HepG2 (cell line): Measurements from ENCODE around the gene ZMIZ2.

Source experiments
- ARID2 ChIP-seq: sonication (generic); formaldehyde crosslinking; IDR thresholded peaks from 2 replicates; pipeline ENCODE4 v1.8.1; 2022; ENCODE audit warnings: mild to moderate bottlenecking, missing genetic modification reagents, borderline replicate concordance
- ATF7 ChIP-seq, 2 experiments: fragments of 450-650 bp in 1 of 2; sonication (generic) in 1 of 2; formaldehyde crosslinking in 1 of 2; IDR thresholded peaks; 2 replicates each; pipeline versions ENCODE4 v1.4.0 to v1.6.1; 2016 to 2020; ENCODE audit warnings: antibody characterized with exemption in 1 of 2, mild to moderate bottlenecking in 1 of 2, missing genetic modification reagents in 1 of 2
- CHD4 ChIP-seq: fragments of 200-600 bp; sonication (generic); IDR thresholded peaks from 2 replicates; pipeline ENCODE4 v1.7.0; 2017; ENCODE audit warnings: mild to moderate bottlenecking, low read length, borderline replicate concordance
- IRF2 ChIP-seq: IDR thresholded peaks from 2 replicates; pipeline ENCODE4 v1.6.1; 2018; ENCODE audit warnings: missing genetic modification reagents, missing compliant biosample characterization
- KAT7 ChIP-seq: IDR thresholded peaks from 2 replicates; pipeline ENCODE4 v1.6.1; 2018; ENCODE audit warnings: borderline replicate concordance, missing compliant biosample characterization
- NR2F1 ChIP-seq, 2 experiments: fragments of 450-650 bp in 1 of 2; formaldehyde crosslinking in 1 of 2; IDR thresholded peaks; 2 replicates each; pipeline versions ENCODE4 v1.5.0 to v1.6.1; 2016 to 2020; ENCODE audit warnings: mild to moderate bottlenecking in 1 of 2, missing compliant biosample characterization in 1 of 2, missing genetic modification reagents in 1 of 2, moderate library complexity in 1 of 2
- POLR2A ChIP-seq, 2 experiments: IDR thresholded peaks; 2 replicates each; pipeline ENCODE4 v1.6.1; 2011; ENCODE audit warnings: low read depth in 2 of 2, low read length in 2 of 2, mild to moderate bottlenecking in 1 of 2, moderate library complexity in 1 of 2; ENCODE audit not compliant: insufficient read depth in 1 of 2
- TP53 ChIP-seq: sonication (generic); formaldehyde crosslinking; conservative IDR thresholded peaks from 2 replicates; pipeline ENCODE4 v1.4.0; 2020; ENCODE audit warnings: missing genetic modification reagents
- ZEB1 ChIP-seq: IDR thresholded peaks from 2 replicates; pipeline ENCODE4 v1.6.1; 2012; ENCODE audit warnings: mild to moderate bottlenecking, low read depth, inconsistent platforms; ENCODE audit not compliant: insufficient replicate concordance
- TF ChIP-seq, protein P1 (sequence below): fragments of 450-650 bp; IDR thresholded peaks from 2 replicates; pipeline ENCODE4 v1.6.1; 2017; ENCODE audit warnings: mild to moderate bottlenecking
- TF ChIP-seq, protein P2 (sequence below): sonication (generic); formaldehyde crosslinking; IDR thresholded peaks from 2 replicates; pipeline ENCODE4 v1.5.1; 2020; ENCODE audit warnings: missing genetic modification reagents, mild to moderate bottlenecking, borderline replicate concordance

DNA sequence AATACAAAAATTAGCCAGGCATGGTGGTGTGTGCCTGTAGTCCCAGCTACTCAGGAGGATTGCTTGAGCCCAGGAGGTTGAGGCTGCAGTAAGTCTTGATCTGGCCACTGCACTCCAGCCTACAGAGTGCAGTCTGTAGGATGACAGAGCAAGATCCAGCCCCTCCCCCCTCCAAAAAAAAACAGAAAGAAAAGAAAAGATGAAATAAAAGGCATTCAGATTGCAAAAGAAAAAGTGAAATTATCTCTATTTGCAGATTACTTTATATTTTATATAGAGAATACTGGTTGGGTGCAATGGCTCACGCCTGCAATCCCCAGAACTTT, 20.7 kb upstream of the ZMIZ2 start:
- TF ChIP-seq IRF2 (no peak), POLR2A (IDR thresholded peaks at IDR 0.05; ENCODE audit: insufficient read depth in 1 of 2, low read depth in 2 of 2, low read length in 2 of 2) (no peak), ARID2 (CRISPR knock-in tag) (no peak), NR2F1 (CRISPR knock-in tag; IDR thresholded peaks at IDR 0.05) (no peak), ATF7 (IDR thresholded peaks at IDR 0.05) (no peak), ATF7 (CRISPR knock-in tag; IDR thresholded peaks at IDR 0.05) (no peak), ZEB1 (no peak), TP53 (no peak), KAT7 (CRISPR knock-in tag) (no peak), CHD4 (no peak)
- TF ChIP-seq, protein P1, sequence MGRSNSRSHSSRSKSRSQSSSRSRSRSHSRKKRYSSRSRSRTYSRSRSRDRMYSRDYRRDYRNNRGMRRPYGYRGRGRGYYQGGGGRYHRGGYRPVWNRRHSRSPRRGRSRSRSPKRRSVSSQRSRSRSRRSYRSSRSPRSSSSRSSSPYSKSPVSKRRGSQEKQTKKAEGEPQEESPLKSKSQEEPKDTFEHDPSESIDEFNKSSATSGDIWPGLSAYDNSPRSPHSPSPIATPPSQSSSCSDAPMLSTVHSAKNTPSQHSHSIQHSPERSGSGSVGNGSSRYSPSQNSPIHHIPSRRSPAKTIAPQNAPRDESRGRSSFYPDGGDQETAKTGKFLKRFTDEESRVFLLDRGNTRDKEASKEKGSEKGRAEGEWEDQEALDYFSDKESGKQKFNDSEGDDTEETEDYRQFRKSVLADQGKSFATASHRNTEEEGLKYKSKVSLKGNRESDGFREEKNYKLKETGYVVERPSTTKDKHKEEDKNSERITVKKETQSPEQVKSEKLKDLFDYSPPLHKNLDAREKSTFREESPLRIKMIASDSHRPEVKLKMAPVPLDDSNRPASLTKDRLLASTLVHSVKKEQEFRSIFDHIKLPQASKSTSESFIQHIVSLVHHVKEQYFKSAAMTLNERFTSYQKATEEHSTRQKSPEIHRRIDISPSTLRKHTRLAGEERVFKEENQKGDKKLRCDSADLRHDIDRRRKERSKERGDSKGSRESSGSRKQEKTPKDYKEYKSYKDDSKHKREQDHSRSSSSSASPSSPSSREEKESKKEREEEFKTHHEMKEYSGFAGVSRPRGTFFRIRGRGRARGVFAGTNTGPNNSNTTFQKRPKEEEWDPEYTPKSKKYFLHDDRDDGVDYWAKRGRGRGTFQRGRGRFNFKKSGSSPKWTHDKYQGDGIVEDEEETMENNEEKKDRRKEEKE, result no peak
- TF ChIP-seq, protein P2, sequence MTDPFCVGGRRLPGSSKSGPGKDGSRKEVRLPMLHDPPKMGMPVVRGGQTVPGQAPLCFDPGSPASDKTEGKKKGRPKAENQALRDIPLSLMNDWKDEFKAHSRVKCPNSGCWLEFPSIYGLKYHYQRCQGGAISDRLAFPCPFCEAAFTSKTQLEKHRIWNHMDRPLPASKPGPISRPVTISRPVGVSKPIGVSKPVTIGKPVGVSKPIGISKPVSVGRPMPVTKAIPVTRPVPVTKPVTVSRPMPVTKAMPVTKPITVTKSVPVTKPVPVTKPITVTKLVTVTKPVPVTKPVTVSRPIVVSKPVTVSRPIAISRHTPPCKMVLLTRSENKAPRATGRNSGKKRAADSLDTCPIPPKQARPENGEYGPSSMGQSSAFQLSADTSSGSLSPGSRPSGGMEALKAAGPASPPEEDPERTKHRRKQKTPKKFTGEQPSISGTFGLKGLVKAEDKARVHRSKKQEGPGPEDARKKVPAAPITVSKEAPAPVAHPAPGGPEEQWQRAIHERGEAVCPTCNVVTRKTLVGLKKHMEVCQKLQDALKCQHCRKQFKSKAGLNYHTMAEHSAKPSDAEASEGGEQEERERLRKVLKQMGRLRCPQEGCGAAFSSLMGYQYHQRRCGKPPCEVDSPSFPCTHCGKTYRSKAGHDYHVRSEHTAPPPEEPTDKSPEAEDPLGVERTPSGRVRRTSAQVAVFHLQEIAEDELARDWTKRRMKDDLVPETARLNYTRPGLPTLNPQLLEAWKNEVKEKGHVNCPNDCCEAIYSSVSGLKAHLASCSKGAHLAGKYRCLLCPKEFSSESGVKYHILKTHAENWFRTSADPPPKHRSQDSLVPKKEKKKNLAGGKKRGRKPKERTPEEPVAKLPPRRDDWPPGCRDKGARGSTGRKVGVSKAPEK, result no peak
